Measurements from ENCODE around the gene STARD6. TPM values are rescaled to one million over a fixed set of nuclear protein-coding genes. Genes with fewer than 3 reads are reported as not detected.

The STARD6 gene
- total and polyA plus RNA-seq, 2 experiments from 2014 or later: not detected

GRCh38 chr18:54338230-54338629 lies 19.4 kb downstream of the STARD6 start:
- peaks cover 17% of the 10 kb centered on the region for H3K9me3 Mint-ChIP-seq

More at GRCh38 chr18:54338230-54338629, 19.4 kb downstream of the STARD6 start:
- Histone ChIP-seq H3K27me3 (ENCODE audit: insufficient read depth) (no peaks in the 10 kb centered on the region), H3K36me3 (ENCODE audit: insufficient read depth) (no peaks in the 10 kb centered on the region), H3K79me2 (replicated peaks; ENCODE audit: insufficient read depth) (no peaks in the 10 kb centered on the region), H3F3A (replicated peaks; ENCODE audit: low read depth) (no peaks in the 10 kb centered on the region), H3K27ac (ENCODE audit: low read depth) (no peak overlapping the region), H2AFZ (peak overlapping the region; percentile 49; the same call in 1 of the 2 replicates), H4K20me1 (replicated peaks; ENCODE audit: insufficient read depth) (no peaks in the 10 kb centered on the region), H3K4me2 (no peak overlapping the region), H3K9me2 (ENCODE audit: insufficient read depth) (no peaks in the 10 kb centered on the region), H3K4me1 (ENCODE audit: insufficient read depth) (no peaks in the 10 kb centered on the region), H3K4me3 (no peak overlapping the region)
- TF ChIP-seq EZH2phosphoT487 (IDR thresholded peaks at IDR 0.05; ENCODE audit: unreplicated experiment) (no peak), POLR2AphosphoS5 (IDR thresholded peaks at IDR 0.05; ENCODE audit: low read depth) (no peak), CTCF (conservative IDR thresholded peaks at IDR 0.05; ENCODE audit: low read depth in 2 of 2) (no peak), REST (IDR thresholded peaks at IDR 0.05; ENCODE audit: unreplicated experiment) (no peak), NANOG (IDR thresholded peaks at IDR 0.05; ENCODE audit: borderline replicate concordance) (no peak), STAT1 (IDR thresholded peaks at IDR 0.05; ENCODE audit: unreplicated experiment) (no peak), CREB1 (CRISPR knock-in tag; IDR thresholded peaks at IDR 0.05; ENCODE audit: low read depth) (no peak), EZH2 (IDR thresholded peaks at IDR 0.05; ENCODE audit: low read depth, unreplicated experiment) (no peak), ZNF331 (CRISPR knock-in tag; IDR thresholded peaks at IDR 0.05; ENCODE audit: low read depth) (no peak), ZNF114 (CRISPR knock-in tag; IDR thresholded peaks at IDR 0.05) (no peak), ZNF462 (CRISPR knock-in tag; IDR thresholded peaks at IDR 0.05) (no peak), ETS1 (IDR thresholded peaks at IDR 0.05) (no peak), JUNB (IDR thresholded peaks at IDR 0.05; ENCODE audit: unreplicated experiment) (no peak)
- DNase-seq (ENCODE audit: low spot score) (no peak), ATAC-seq (no peak)
- Mint-ChIP-seq H3K4me1 (no peaks in the 10 kb centered on the region), H3K4me3 (no peak overlapping the region), H3K27me3 (ENCODE audit: insufficient read depth, low read depth, poor library complexity) (peaks cover 2% of the 10 kb centered on the region), H3K27ac (no peak overlapping the region), H3K36me3 (ENCODE audit: low read depth) (peaks cover 7% of the 10 kb centered on the region)

Data from GM23338 (cell line).